ENCODE results near the gene KCNAB3. TPM values are rescaled to one million over a fixed set of nuclear protein-coding genes. Genes with fewer than 3 reads are reported as not detected.

Gene KCNAB3
- total and polyA plus RNA-seq, 9 of the 15 experiments (the other 6 are each of a cell fraction or from before 2014, with no cell fraction given) = 0.03 to 2.5 (median 1.1) TPM

DNA sequence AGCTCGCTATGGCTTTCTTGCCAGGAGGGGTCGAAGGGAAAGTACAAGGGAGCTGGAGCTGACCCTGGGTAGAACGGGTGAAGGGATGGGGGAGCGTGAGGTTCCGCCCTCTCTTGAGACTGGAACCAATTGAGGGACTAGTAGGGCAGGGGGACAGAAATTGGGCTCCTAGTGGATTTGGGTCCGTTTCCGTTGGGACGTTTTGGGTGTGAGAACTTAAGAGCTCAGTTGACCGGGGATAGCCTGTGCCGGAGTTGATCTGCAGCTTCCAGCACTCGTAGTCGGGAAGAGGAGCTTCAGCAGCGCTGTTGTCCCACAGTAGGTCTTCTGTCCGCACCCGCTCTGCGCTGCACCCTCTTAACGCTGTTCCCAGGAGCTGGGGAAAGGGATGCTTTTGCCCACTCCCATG, 2.8 kb upstream of the KCNAB3 start (continued):
- TF ChIP-seq, protein P1, sequence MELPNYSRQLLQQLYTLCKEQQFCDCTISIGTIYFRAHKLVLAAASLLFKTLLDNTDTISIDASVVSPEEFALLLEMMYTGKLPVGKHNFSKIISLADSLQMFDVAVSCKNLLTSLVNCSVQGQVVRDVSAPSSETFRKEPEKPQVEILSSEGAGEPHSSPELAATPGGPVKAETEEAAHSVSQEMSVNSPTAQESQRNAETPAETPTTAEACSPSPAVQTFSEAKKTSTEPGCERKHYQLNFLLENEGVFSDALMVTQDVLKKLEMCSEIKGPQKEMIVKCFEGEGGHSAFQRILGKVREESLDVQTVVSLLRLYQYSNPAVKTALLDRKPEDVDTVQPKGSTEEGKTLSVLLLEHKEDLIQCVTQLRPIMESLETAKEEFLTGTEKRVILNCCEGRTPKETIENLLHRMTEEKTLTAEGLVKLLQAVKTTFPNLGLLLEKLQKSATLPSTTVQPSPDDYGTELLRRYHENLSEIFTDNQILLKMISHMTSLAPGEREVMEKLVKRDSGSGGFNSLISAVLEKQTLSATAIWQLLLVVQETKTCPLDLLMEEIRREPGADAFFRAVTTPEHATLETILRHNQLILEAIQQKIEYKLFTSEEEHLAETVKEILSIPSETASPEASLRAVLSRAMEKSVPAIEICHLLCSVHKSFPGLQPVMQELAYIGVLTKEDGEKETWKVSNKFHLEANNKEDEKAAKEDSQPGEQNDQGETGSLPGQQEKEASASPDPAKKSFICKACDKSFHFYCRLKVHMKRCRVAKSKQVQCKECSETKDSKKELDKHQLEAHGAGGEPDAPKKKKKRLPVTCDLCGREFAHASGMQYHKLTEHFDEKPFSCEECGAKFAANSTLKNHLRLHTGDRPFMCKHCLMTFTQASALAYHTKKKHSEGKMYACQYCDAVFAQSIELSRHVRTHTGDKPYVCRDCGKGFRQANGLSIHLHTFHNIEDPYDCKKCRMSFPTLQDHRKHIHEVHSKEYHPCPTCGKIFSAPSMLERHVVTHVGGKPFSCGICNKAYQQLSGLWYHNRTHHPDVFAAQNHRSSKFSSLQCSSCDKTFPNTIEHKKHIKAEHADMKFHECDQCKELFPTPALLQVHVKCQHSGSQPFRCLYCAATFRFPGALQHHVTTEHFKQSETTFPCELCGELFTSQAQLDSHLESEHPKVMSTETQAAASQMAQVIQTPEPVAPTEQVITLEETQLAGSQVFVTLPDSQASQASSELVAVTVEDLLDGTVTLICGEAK (IDR thresholded peaks at IDR 0.05) = no peak
- TF ChIP-seq, protein P1 (CRISPR knock-in tag; IDR thresholded peaks at IDR 0.05) = no peak
- TF ChIP-seq, protein P2, sequence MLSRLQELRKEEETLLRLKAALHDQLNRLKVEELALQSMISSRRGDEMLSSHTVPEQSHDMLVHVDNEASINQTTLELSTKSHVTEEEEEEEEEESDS (CRISPR knock-in tag; IDR thresholded peaks at IDR 0.05) = no peak
- no peak for TF ChIP-seq ETV6 (IDR thresholded peaks at IDR 0.05; ENCODE audit: borderline replicate concordance in 1 of 2, low read depth in 2 of 2, low read length in 1 of 2)
- no peak for TF ChIP-seq ETV6 (CRISPR knock-in tag; IDR thresholded peaks at IDR 0.05; ENCODE audit: borderline replicate concordance)
- no peak for TF ChIP-seq ZNF197 (CRISPR knock-in tag; IDR thresholded peaks at IDR 0.05; ENCODE audit: low read depth)
- TF ChIP-seq, protein P3, sequence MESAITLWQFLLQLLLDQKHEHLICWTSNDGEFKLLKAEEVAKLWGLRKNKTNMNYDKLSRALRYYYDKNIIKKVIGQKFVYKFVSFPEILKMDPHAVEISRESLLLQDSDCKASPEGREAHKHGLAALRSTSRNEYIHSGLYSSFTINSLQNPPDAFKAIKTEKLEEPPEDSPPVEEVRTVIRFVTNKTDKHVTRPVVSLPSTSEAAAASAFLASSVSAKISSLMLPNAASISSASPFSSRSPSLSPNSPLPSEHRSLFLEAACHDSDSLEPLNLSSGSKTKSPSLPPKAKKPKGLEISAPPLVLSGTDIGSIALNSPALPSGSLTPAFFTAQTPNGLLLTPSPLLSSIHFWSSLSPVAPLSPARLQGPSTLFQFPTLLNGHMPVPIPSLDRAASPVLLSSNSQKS (CRISPR knock-in tag; IDR thresholded peaks at IDR 0.05) = no peak
- TF ChIP-seq, protein P4, sequence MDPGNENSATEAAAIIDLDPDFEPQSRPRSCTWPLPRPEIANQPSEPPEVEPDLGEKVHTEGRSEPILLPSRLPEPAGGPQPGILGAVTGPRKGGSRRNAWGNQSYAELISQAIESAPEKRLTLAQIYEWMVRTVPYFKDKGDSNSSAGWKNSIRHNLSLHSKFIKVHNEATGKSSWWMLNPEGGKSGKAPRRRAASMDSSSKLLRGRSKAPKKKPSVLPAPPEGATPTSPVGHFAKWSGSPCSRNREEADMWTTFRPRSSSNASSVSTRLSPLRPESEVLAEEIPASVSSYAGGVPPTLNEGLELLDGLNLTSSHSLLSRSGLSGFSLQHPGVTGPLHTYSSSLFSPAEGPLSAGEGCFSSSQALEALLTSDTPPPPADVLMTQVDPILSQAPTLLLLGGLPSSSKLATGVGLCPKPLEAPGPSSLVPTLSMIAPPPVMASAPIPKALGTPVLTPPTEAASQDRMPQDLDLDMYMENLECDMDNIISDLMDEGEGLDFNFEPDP (CRISPR knock-in tag; IDR thresholded peaks at IDR 0.05) = no peak
- TF ChIP-seq TBL1XR1 (IDR thresholded peaks at IDR 0.05; ENCODE audit: low read length in 2 of 2) = no peak
- no peak for TF ChIP-seq RCOR1 (IDR thresholded peaks at IDR 0.05; ENCODE audit: borderline replicate concordance in 1 of 2, low read depth in 2 of 2, low read length in 2 of 2)
- TF ChIP-seq, protein P5, sequence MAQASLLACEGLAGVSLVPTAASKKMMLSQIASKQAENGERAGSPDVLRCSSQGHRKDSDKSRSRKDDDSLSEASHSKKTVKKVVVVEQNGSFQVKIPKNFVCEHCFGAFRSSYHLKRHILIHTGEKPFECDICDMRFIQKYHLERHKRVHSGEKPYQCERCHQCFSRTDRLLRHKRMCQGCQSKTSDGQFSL (CRISPR knock-in tag; IDR thresholded peaks at IDR 0.05) = 0 out of 2 replicates have a peak, but pooled peaks have one; percentile 12
- TF ChIP-seq, protein P5 (tag; IDR thresholded peaks at IDR 0.05) = no peak
- TF ChIP-seq ZNF766 (CRISPR knock-in tag; conservative IDR thresholded peaks at IDR 0.05) = no peak
- no peak for TF ChIP-seq PTBP1 (IDR thresholded peaks at IDR 0.05; ENCODE audit: low read depth, low read length)
- no peak for TF ChIP-seq KLF13 (tag; IDR thresholded peaks at IDR 0.05; ENCODE audit: borderline replicate concordance, low read depth)

Data from K562 (cell line).